Neural cell (in vitro differentiated cells): Measurements from ENCODE around the gene DPF3.

ENCODE experiments used
- EZH2 ChIP-seq: fragments of 200-600, 300-800 bp; shearing (Covaris generic), sonication (generic); IDR thresholded peaks from 2 replicates; pipeline ENCODE4 v1.6.1; 2014; ENCODE audit warnings: antibody characterized with exemption, low read length, borderline replicate concordance, mild to moderate bottlenecking; ENCODE audit not compliant: insufficient read depth, poor library complexity, severe bottlenecking
- SMC3 ChIP-seq: fragments of 450-650 bp; conservative IDR thresholded peaks from 2 replicates; pipeline ENCODE4 v1.6.1; 2014; ENCODE audit warnings: antibody characterized with exemption, mild to moderate bottlenecking, moderate library complexity; ENCODE audit not compliant: poor library complexity
- TAF1 ChIP-seq: IDR thresholded peaks from 2 replicates; pipeline ENCODE4 v1.6.1; 2012; ENCODE audit warnings: low read depth
- TF ChIP-seq, protein P1 (sequence below): fragments of 450-650 bp; IDR thresholded peaks from 2 replicates; pipeline ENCODE4 v1.5.1; 2014; ENCODE audit warnings: antibody characterized with exemption, mild to moderate bottlenecking, moderate library complexity; ENCODE audit not compliant: poor library complexity, severe bottlenecking
- TF ChIP-seq, protein P2 (sequence below): IDR thresholded peaks from 2 replicates; pipeline ENCODE4 v1.6.1; 2012; ENCODE audit warnings: borderline replicate concordance

DNA sequence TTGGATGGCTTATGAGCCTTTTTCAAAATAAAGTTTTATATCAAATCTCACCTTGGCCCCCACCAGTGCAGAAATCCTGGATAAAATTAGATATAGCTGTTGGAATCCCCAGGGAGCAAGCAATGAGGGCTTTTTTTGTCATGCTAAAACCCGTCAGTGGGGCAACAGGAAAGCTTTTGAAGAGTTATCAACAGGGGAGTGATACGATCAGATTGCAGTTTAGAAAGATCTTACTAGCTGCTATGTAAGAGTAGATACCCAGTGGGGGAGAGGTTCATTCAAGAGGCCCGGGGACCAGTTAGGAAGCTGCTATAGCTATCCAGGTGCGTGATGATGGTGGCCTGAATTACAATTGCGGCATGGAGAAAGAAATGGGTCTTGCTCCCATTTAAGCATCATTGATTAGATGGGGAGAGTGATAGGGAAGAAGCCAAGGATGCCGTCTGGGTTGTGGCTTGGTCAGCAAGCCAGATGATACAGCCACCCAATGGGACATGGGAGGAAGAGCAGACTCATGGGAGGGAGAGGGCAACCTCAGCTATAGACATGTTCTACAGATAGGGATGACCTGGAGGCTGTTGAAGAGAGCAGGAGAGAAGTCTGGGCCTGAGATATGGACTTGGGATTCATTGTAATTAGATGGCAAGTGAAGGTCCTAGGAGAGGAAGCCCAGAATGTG is 272.4 kb downstream of the DPF3 start:
- TF ChIP-seq TAF1 (no peak), EZH2 (no peak), SMC3 (no peak)
- TF ChIP-seq, protein P1, sequence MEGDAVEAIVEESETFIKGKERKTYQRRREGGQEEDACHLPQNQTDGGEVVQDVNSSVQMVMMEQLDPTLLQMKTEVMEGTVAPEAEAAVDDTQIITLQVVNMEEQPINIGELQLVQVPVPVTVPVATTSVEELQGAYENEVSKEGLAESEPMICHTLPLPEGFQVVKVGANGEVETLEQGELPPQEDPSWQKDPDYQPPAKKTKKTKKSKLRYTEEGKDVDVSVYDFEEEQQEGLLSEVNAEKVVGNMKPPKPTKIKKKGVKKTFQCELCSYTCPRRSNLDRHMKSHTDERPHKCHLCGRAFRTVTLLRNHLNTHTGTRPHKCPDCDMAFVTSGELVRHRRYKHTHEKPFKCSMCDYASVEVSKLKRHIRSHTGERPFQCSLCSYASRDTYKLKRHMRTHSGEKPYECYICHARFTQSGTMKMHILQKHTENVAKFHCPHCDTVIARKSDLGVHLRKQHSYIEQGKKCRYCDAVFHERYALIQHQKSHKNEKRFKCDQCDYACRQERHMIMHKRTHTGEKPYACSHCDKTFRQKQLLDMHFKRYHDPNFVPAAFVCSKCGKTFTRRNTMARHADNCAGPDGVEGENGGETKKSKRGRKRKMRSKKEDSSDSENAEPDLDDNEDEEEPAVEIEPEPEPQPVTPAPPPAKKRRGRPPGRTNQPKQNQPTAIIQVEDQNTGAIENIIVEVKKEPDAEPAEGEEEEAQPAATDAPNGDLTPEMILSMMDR = no peak
- TF ChIP-seq, protein P2, sequence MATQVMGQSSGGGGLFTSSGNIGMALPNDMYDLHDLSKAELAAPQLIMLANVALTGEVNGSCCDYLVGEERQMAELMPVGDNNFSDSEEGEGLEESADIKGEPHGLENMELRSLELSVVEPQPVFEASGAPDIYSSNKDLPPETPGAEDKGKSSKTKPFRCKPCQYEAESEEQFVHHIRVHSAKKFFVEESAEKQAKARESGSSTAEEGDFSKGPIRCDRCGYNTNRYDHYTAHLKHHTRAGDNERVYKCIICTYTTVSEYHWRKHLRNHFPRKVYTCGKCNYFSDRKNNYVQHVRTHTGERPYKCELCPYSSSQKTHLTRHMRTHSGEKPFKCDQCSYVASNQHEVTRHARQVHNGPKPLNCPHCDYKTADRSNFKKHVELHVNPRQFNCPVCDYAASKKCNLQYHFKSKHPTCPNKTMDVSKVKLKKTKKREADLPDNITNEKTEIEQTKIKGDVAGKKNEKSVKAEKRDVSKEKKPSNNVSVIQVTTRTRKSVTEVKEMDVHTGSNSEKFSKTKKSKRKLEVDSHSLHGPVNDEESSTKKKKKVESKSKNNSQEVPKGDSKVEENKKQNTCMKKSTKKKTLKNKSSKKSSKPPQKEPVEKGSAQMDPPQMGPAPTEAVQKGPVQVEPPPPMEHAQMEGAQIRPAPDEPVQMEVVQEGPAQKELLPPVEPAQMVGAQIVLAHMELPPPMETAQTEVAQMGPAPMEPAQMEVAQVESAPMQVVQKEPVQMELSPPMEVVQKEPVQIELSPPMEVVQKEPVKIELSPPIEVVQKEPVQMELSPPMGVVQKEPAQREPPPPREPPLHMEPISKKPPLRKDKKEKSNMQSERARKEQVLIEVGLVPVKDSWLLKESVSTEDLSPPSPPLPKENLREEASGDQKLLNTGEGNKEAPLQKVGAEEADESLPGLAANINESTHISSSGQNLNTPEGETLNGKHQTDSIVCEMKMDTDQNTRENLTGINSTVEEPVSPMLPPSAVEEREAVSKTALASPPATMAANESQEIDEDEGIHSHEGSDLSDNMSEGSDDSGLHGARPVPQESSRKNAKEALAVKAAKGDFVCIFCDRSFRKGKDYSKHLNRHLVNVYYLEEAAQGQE = no peak
